HG03095 (cell line): ENCODE measurements around the gene PHOX2B.

ENCODE experiments used
- ATAC-seq: cut with Tn5 transposase; IDR thresholded peaks from one replicate; pipeline ENCODE4 v1.9.1; 2021; ENCODE audit warnings: moderate library complexity; ENCODE audit not compliant: unreplicated experiment

Gene PHOX2B

DNA sequence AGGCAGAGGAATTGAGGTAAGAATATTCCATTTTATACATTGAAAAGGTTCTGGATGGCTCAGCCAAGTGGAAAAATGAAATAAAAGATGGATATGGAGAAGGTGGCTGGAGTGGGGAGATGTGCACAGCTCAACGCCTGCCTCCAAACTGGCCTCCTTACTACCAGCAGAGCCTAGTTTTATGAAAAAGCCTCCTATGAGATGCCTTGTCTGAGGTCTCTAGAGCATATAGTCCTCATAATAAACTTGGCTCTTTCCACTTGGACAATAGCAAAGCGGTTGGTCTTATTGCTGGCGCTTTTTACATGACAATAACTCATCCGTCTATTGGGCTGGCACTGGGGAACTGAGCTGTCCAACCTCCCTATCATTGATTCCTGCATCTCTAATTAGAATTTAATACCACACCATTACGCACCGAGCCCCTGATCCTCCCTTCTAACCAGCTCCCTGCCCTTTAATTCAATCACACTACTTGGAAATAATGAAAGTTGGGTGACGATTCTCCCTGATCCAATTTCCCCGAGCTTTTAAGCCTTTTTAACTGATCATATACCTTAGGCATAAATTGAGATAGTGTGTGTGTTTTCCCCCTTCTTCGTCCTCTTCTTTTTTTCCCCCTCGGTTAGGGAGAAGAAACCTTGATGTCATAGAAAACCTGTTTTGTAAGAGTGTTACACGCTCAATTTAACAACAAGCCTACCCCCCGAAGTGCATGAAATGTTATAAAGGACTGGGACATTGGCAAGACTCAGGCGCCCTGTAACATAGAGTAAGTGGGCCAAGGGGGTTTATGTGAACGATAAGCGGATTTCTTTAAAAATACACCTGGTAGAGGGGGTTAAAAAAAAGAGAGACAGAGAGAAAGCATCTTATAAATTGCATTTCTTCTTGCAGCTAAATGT, at the start of gene PHOX2B:
TSS of gene PHOX2B (minus strand) at position 155 of the 905 bp plus-strand sequence. CDS start at position 40, 115 bp downstream.
- ATAC-seq: no peak

DNA sequence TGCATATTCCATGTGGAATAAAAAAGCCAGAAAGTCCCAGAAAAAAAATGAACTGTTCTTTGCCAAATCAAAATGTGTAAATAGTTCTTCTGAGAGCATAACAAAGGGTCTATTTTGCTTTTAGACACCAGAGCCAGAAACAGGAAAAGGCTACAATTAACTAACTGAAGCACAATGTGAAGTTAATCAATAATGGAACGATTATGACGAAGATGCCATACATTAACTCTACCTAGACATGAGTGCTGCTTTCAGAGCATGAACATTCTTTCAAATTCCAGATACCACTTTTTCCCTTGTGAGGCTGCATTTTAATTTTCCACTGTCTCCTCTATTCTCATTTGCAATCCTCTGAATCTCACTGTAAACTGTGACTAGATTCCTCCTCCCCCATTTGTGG, 48.7 kb upstream of the PHOX2B start:
- ATAC-seq: no peak

DNA sequence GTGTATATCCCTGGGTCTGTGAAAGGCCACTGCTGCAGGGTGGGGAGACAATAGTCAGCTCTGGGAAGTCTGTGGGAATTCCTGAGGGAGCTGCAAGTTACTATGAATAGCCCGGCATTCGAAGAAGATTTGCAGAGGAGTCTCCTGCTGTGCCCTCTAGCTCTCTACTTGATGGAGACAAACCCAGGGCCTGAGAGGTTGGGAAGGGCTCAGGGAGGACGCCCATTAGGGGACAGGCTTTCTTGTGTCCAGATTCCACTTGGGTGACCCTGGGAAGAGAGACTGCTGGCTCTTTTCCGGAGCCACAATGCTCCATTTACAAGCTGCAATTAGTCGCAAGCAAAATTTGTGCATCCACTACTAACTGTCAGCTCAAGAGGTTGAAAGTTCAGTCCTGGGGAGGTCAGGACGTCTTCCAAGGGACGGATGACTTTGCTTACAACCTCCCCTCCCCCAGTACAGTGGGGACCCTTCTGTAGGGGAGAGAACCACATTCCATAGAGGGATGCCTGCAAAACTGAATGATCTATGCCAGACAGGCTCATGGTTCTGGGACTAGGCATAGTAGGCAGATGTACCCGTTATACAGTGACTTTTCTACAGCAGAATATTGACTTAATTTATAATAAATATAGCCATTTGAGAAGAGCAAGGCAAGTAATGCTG, 48.2 kb upstream of the PHOX2B start:
- no peak for ATAC-seq

DNA sequence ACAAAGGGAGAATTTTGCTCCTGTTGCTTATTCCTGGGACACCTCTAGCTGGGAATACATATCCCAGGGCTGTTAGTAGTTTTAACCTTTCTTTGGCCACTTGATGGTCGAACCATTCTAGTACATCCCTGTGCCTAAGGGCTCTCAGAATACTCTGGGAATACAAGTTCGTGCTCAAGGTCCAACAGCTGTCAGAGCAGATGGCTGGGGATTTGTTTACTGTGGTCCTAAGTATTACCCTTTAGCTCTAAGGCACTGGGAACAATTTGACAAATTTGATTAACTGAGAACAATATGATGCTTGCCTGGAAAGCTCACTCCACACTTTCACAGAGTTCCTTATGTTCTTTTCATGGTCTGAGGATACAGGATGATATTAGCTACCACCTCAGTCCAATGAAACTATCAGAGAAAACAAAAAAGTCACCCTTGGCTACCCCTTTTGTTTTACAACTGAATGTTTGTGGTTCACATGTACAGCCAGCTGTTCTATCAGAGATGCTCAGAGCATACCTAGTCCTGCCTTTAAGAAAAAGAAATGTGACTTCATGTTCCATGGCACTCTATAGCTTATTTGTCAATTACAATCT, 47.4 kb upstream of the PHOX2B start:
- ATAC-seq: no peak

DNA sequence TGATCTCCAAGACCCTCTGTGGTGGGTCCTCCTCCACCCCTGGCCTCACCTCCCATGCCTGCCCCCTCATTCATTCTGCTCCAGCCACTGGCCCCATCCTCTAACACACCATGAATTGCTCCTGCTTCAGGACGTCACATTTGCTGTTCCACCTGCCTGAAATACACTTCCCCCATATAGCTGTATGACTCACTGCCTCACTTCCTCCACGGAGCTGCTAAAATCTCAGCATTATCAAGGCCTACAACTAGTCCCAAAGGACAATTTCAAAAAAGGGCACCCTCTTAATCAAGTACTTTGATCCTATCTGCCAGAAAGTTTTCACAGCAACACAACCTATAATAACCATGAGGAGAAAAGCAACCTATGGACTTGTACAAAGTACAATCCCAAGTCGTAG, 43.6 kb upstream of the PHOX2B start:
- ATAC-seq: no peak

DNA sequence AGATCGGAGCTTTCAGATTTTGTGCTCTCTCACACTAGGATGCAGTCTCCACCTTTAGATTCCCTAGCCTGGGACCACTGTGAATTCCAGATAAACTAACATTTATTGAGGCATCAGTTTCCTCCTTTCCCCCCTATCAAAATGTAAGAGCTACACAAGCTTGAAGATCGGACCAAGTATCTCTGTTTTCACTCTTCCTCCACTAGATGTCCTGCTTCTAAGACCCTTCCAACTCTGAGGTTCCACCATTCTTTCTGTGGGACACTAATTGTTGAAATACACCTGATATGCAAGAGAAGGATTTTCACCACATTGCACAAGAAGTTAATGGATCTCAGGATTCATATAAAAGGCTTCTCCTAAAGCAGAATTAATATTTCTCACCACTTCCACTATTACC, 43.0 kb upstream of the PHOX2B start:
- ATAC-seq: no peak

DNA sequence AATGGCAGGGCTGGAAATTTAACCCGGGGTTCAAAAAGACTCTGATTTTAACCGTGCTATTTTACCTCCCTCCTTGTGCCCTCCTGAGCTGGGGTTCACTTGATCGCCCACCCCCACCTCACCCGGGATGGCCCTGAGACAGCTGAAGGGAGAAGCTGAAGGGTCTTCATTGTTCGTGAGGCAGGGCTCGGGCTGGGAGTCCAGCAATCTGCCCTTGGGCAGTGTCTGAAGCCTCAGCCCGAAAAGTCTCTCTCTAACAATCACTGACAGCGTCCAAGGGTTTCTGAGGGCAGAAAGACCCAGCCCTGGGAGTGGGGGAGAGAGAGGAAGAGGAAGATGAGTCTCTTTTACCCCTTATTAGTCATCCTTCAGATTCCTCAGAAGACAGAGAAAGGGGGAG, 39.4 kb upstream of the PHOX2B start:
- ATAC-seq: no peak

DNA sequence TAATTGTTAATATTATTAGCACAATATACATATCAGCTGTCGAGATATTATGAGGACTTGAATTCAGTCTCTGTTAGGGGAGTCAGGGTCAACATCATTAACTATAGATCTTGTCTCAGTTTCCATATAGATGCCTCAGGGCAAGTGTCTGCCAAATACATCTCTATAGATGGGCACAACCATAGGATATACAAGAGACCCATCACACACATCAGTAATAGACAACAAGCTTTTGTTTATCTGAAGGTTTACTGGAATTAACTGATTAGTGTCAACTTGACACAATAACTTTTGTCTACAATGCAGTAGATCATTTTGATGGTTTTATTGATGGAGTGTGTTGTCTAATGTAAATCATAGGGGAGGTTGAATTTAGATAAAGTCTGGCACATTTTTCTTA, 37.1 kb upstream of the PHOX2B start:
- ATAC-seq: no peak

DNA sequence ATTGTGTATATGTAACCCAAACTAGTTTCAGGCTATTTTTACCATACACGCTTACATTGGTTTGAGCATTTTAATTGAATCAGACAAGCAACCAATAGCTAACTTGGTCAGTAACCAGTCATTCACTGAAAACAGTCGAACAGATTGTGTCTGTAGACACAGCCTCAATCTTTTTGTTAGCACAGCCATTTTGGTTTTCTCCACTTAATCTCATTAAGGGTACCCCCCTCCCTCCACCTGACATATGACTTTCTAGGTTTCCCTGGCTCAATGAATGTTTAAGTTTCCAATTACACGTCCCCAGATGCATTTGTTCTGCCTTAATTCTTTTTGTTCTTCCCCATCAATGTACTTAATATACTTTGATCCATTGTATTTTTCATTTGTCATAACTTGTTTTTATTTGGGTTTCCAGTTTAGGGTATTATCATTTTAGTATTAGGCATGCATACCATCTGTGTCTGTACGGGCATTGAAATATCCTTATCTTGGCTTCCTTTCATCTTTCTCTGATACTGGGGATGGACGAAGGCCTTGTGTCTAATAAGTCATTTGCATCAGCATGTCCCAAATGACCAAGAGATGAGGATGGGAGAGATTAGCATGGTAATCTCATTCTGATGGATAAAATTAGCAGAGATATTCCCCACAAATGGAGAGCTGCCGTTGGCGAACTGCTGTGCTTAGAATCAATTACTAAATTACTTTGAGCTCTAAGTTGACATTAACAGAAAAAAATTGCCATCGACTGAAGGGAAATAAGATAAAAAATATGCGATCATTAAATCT, 35.9 kb upstream of the PHOX2B start:
- ATAC-seq: no peak

DNA sequence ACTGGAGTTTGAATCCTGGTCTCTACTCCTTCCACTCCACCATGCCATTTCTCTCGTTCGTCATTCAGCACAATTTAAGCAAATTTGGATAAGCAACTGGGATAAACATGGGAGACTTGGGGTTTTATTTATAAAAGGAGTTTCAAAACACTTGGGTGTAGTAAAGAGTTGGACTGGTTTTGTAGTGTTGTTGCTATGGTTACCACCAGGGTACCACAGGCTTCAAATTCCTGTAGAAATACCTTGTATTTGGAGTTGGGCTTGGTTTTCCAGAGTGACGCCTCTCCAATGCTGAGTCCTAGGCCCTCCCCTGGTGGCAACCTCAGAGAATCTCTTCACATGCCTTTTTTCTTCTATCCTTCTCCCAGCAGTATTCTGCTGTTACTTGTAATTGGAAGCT, 27.9 kb upstream of the PHOX2B start:
- ATAC-seq: no peak

DNA sequence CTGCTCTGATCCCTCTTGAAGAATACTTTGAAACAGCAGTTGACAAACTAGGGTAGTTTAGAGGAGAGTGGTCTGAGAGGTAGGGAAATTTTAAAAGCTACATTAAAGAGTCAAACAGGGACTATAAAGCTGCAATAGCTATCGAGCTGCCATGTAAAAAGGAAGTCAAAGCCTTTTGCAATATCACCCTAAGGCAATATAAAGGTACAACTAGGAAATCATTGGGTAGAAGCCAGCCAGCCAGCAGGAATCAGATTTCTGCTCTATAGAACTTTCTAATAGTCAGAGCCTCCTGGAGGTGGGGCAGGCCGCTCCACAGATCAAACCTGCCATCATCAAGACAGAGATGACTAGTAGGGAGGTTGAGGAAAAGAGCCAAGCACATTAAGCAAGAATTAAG, 15.2 kb upstream of the PHOX2B start:
- ATAC-seq: no peak

DNA sequence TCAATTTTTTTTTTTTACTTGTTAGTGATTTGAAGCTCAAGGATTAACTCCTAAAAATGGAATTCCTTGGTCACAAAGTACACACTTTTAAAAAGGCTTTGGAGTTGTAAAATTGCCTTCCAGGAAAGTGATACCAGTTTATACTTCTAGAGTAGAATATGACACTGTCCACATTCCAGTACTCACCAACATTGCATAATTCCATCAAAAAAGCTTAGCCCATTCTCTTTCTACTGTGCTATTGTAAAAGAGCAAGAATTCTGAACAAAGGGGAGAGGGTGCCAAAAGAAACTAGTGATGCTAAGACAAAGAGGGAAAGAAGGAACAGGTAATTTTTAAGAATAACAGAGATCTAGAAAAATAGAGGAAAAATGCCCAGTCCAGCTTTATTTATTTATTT, 10.4 kb upstream of the PHOX2B start:
- ATAC-seq: no peak

DNA sequence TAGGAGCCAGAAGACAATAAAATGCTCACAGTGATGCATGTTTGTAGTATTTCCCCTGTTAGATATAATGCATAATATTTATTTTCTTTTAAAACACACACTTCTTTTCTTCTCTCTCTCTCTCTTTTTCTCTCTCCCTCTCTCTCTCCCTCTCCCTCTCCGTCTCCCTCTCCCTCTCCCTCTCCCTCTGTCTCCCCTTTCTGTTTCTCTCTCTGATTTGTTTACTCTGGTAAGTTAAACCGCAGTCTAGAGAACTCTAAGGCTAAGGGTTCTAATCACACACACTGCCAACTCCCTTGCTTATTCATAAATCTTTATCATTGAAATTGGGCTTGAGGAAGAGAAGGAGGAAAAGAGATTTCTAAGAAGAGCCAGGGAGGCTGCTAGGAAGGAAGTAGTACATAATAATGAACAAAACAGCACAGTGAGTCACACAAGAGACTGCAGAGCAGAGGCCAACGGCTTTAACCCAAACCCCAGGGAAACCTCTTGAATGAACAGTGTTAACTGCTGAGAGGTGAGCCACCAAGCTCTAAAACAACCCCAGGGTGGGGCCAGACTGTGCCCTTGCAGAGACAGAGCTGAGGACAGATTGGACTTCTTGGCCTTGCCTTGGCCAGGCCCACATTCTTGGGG, 9.1 kb upstream of the PHOX2B start:
- no peak for ATAC-seq

DNA sequence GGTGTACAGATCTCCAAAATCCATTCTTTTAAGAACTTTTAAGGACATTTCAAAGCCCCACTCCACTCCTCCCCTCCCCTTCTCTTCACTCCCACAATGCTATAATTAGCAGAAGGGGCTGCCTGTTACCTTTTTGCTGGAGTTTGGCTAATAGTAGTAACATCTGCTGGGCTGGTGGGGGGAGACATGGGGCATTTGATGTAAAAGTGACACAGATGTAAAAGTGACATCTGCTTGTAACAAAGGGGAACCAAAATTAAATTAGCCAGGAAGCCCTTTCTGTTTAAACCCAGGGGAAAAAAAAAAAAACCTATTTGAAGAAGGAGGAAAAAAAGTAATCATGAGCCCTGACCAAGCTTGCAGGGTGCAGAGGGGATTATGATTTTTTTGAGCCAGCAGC, 5.4 kb upstream of the PHOX2B start:
- no peak for ATAC-seq

DNA sequence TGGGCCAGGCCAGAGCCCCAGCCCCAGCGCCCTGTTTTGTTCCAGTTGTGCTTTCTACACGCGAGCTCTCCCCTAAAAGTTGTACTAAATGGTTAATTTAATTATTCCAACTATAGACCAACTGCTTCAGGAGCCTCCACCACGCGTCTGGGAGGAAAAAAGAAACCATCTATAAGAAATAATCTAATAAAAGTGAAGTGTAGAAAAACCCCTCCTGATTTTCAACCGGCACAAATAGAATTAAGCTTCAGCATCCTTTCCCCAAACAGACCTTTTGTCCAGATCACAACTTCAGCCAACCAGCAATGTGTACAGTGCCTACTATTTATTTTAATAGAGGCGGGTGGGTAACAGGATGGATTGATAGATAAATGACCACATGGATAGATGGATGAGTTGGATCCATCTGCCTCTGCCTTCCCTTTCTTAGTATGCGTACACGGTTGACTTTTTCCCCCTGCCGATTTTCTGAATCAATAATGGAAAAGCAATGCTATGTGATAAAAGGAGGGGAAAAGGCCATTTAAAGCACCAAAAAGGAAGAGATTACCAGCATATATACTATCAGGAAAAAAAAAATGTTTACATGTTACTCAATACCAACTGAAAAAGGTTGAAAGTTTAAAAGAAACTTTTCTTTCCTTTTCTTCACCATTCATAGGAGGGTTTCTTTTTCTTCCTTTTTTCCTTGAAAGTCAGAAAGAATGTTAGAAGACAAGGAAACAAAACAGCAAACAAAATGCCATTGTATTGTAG, 3.7 kb upstream of the PHOX2B start:
- no peak for ATAC-seq

DNA sequence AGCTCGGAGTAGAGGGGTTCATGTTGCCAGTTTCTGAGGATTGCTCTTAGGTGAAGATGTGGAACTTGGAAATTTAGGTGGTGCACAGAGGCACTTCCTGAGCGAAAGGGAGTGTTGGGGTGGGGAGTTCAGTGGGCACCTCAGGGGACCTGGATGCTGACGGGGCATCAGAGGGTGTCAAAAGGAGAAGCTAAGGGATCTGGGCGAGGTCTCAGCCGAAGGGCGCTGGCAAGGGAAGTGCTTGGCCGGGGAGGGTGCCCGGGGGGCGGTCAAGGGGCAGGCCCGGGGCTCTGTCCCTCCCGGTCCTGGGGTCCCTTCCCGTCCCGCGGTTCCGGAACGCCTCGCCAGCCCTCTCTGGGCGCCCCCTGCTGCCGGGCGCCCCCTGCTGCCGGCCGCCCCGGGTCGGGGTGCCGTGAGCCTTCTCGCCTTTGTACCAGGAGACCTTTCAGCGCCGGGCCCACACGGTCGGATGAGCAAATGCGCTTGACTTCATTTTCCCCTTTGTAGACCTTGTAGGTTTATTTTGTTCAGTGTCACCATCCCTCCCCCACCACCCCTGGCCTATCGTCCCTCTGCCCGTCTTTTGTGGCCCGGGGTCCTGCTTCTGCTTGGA, 3.0 kb upstream of the PHOX2B start:
- ATAC-seq: no peak

DNA sequence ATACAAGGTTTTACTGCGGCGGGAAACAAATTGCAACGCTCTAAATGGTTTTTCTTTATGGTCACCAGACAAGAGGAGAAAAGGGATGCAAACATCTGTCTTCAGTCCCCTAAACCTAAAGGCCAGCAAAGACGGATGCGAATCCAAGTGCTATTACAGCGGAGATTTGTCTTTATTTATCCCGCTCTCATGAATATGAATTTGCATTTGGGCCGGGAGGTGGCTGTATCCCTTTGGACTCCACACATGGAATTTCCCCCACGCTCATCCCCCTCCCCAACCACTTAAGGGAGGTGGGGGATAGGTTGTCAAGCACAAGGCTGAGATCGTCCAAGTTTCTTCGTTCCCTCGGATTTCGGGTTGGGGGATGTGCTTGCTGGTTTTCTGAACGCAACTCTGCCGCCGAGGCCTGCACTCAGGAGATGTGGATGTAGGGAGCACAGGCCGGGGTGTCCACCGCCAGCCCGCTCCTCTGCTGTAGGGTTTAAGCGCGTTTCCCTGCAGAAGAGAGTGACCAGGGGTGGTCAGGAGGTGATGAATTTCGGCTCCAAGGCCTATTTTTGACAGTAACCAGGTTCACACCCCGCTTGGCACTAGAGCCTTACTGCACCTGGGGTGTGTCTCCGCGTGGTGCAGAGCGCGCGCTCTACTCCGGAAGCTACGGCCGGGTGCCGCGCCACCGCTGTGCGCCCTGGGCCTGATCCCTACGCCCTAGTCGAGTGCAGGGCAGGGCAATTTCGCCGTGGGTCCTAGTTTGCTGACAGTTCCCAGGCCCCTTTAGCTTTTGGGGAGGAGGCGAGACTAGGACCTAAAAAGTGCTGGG, 2.3 kb upstream of the PHOX2B start:
- ATAC-seq: no peak

DNA sequence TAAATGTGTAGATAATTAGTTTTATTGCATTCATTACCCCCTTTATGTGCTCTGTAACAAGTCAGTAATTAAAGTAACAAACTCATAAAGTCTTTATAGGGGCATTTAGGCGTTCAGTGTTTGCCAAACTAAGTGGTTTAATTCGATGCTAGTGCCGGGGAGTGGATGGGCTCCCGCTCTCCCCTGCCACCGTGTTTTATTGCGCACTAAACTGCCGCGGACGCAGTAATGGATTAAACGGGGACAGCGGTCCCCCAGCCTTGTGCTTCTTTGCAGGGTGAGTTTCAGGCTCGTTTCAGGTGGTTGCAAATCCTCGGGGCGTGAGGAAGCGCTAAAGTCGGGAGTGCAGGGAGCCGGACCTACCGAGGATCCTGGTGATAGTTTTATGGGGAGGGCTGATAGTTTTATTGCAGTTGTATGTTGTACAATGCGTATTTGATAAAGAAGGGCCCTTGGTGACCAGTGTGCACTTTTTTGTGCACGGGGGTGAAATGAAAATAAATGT, 1.6 kb upstream of the PHOX2B start:
- ATAC-seq: no peak

DNA sequence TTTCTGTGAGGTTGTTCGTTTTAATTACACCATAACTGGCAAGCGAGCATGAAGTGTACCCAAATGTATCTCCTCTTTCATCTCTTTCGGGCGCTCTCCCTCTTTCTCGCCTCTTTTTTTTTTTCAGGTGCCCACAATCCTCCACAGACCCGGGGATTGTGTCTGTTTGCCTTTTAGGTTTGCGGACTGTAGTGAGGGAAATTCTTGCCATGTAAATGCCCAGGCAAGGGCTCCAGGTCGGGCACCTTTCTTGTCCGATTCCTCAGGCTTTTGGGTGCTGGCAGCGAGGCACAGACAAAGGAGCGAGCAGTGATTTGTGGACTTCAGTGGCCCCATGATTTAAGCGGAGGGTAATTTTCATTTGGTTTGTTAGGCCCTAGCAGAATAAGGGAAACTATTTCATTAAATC, 1.1 kb upstream of the PHOX2B start:
- ATAC-seq: no peak
